ENCODE measurements around the gene NFIX. TPM values are rescaled to one million over a fixed set of nuclear protein-coding genes. Genes with fewer than 3 reads are reported as not detected.

Gene NFIX
- total and polyA plus RNA-seq, 9 donors = 30.3 to 256 (median 217) TPM

GRCh38 chr19:13066226-13066625 is 71.0 kb downstream of the NFIX start:
- no peaks in the 10 kb centered on the region for H3K36me3 ChIP-seq
- peaks cover 52% of the 10 kb centered on the region for H3K4me1 ChIP-seq (ENCODE audit: insufficient read depth)
- no peak overlapping the region for H3K4me3 ChIP-seq
- peak overlapping the region in 1 of 2 donors; percentile 19 for H3K27ac ChIP-seq
- no peak for DNase-seq
- TF ChIP-seq EP300 (IDR thresholded peaks at IDR 0.05) = no peak
- TF ChIP-seq CTCF (IDR thresholded peaks at IDR 0.05) = no peak
- TF ChIP-seq POLR2A (IDR thresholded peaks at IDR 0.05) = no peak
- 75 to 76% (median 75%) methylated on average over 5 of the region's 5 CpGs for WGBS, 3 donors
- intact Hi-C loops (cut with DNase I) = no loop called here
- no peaks in the 10 kb centered on the region for H3K9me3 ChIP-seq
- H3K27me3 ChIP-seq = no peaks in the 10 kb centered on the region

- Histone ChIP-seq H3K27ac (no peak overlapping the region), H3K9me3 (no peaks in the 10 kb centered on the region), H3K36me3 (no peaks in the 10 kb centered on the region), H3K4me3 (no peak overlapping the region), H3K27me3 (no peaks in the 10 kb centered on the region), H3K4me1 (ENCODE audit: insufficient read depth) (peaks cover 48% of the 10 kb centered on the region)
- intact Hi-C loops (cut with DNase I) = no loop called here
- TF ChIP-seq CTCF (IDR thresholded peaks at IDR 0.05) (no peak), EP300 (IDR thresholded peaks at IDR 0.05) (no peak)
- no peak for DNase-seq
- 61 to 66% (median 63%) methylated on average over 17 of the region's 17 CpGs for WGBS, 3 donors
Observed at GRCh38 chr19:13066933-13067807, 71.9 kb downstream of the NFIX start.

GRCh38 chr19:13068085-13068846 is 73.0 kb downstream of the NFIX start:
- H3K4me3 ChIP-seq = no peak overlapping the region
- intact Hi-C loops (cut with DNase I) = no loop called here
- H3K27ac ChIP-seq = peak overlapping the region; percentile 38 to 49
- no peaks in the 10 kb centered on the region for H3K36me3 ChIP-seq
- no peaks in the 10 kb centered on the region for H3K27me3 ChIP-seq
- TF ChIP-seq POLR2A (IDR thresholded peaks at IDR 0.05) (no peak), EP300 (IDR thresholded peaks at IDR 0.05) (no peak), CTCF (IDR thresholded peaks at IDR 0.05) (no peak)
- no peak for DNase-seq
- H3K9me3 ChIP-seq = no peaks in the 10 kb centered on the region
- WGBS, 3 donors = 53 to 62% (median 55%) methylated on average over 6 of the region's 6 CpGs
- H3K4me1 ChIP-seq (ENCODE audit: insufficient read depth) = peaks cover 43% of the 10 kb centered on the region

- H3K27ac ChIP-seq = peak overlapping the region; percentile 37 to 49
- no peak overlapping the region for H3K4me3 ChIP-seq
- no peaks in the 10 kb centered on the region for H3K27me3 ChIP-seq
- TF ChIP-seq CTCF (IDR thresholded peaks at IDR 0.05) (no peak), EP300 (IDR thresholded peaks at IDR 0.05) (no peak), POLR2A (IDR thresholded peaks at IDR 0.05) (no peak)
- no peaks in the 10 kb centered on the region for H3K36me3 ChIP-seq
- no peaks in the 10 kb centered on the region for H3K9me3 ChIP-seq
- WGBS, 3 donors = 34 to 45% (median 38%) methylated on average over 18 to 20 of the region's 20 CpGs
- intact Hi-C loops (cut with DNase I) = no loop called here
- H3K4me1 ChIP-seq (ENCODE audit: insufficient read depth) = peaks cover 34% of the 10 kb centered on the region
- DNase-seq = no peak
Observed at GRCh38 chr19:13069415-13070359, 74.4 kb downstream of the NFIX start.

Measured in ovary (tissue), 9 donors.